Measurements from ENCODE around the gene CNOT6.

DNA sequence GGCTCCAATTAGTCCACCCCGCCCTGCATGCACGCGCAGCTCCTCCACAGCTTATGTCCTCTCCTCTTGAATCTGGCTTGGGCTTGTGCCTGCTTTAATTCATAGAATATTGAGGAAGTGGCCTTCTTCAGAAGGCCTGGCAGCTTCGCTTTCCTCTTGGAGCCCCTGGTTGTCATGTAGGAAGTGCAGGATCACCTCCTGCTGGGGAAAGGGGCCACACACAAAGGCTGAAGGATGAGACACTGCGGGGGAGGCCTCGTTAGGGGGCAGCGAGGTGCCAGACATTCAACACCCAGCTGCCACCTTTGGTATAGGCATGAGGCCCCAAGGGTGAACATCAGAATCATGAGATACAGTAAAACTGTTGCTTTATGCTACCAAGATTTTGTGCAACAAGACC, 2.7 kb upstream of the CNOT6 start:
- no peak for TF ChIP-seq CTCF (IDR thresholded peaks at IDR 0.05; ENCODE audit: insufficient read depth, low read length, poor library complexity, severe bottlenecking)
- TF ChIP-seq EZH2phosphoT487 (conservative IDR thresholded peaks at IDR 0.05; ENCODE audit: low read length) = no peak
